Measurements from ENCODE around the gene KMT5B.

Gene KMT5B

GRCh38 chr11:68179847-68180246, 33.2 kb downstream of the KMT5B start:
- DNase-seq = no peak

- DNase-seq = no peak
Observed at GRCh38 chr11:68177877-68178276, 35.2 kb downstream of the KMT5B start.

- DNase-seq = no peak
Observed at GRCh38 chr11:68173926-68174325, 39.2 kb downstream of the KMT5B start.

- DNase-seq = no peak
Observed at GRCh38 chr11:68169442-68169841, 43.7 kb downstream of the KMT5B start.

- DNase-seq = no peak
Observed at GRCh38 chr11:68168694-68169093, 44.4 kb downstream of the KMT5B start.

- no peak for DNase-seq
Observed at GRCh38 chr11:68167474-68167873, 45.6 kb downstream of the KMT5B start.

- no peak for DNase-seq
Observed at GRCh38 chr11:68166969-68167368, 46.1 kb downstream of the KMT5B start.

- DNase-seq = no peak
Observed at GRCh38 chr11:68165601-68166000, 47.5 kb downstream of the KMT5B start.

GRCh38 chr11:68164437-68164836, 48.7 kb downstream of the KMT5B start:
- no peak for DNase-seq

- DNase-seq = no peak
Observed at GRCh38 chr11:68163691-68164090, 49.4 kb downstream of the KMT5B start.

- DNase-seq = peak; percentile 67
Observed at GRCh38 chr11:68160100-68160695, 52.9 kb downstream of the KMT5B start.

- peak; percentile 26 for DNase-seq
Observed at GRCh38 chr11:68159665-68160064, 53.4 kb downstream of the KMT5B start.

GRCh38 chr11:68159161-68159560, 53.9 kb downstream of the KMT5B start:
- DNase-seq = peak; percentile 19

- DNase-seq = no peak
Observed at GRCh38 chr11:68158580-68158979, 54.5 kb downstream of the KMT5B start.

GRCh38 chr11:68153742-68154141, 59.4 kb downstream of the KMT5B start:
- no peak for DNase-seq

- no peak for DNase-seq
Observed at GRCh38 chr11:68150037-68150436, 63.1 kb downstream of the KMT5B start.

GRCh38 chr11:68149417-68149816, 63.7 kb downstream of the KMT5B start:
- no peak for DNase-seq

- DNase-seq = no peak
Observed at GRCh38 chr11:68148879-68149278, 64.2 kb downstream of the KMT5B start.

- no peak for DNase-seq
Observed at GRCh38 chr11:68148071-68148805, 64.9 kb downstream of the KMT5B start.

GRCh38 chr11:68146704-68147474, 66.2 kb downstream of the KMT5B start:
- peak; percentile 31 for DNase-seq

GRCh38 chr11:68146010-68146540, 67.0 kb downstream of the KMT5B start:
- DNase-seq = no peak

- no peak for DNase-seq
Observed at GRCh38 chr11:68145120-68145866, 67.8 kb downstream of the KMT5B start.

- DNase-seq = no peak
Observed at GRCh38 chr11:68143310-68143689, 69.8 kb downstream of the KMT5B start.
